ENCODE data around the gene SLC47A2.

SLC47A2 gene

GRCh38 chr17:19664136-19664820 lies 52.1 kb downstream of the SLC47A2 start:
- peak; percentile 47 for DNase-seq

GRCh38 chr17:19663097-19663496 lies 53.3 kb downstream of the SLC47A2 start:
- no peak for DNase-seq

DNA sequence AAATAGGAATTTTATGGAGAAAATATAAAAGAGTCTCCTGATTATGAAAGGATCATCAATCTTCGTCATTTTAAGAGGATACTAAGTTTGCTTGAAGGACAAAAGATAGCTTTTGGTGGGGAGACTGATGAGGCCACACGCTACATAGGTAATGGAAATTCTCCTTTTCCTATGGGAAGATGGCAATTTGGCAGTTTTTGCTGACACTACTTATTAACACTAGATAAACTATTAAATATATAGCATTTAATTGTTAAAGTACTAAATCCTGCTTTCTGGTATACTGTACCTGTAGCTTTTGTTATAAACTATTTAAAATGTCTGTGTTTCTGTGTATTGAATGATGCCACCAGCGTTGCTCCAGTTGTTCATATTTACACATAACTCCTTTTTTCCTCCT lies 55.3 kb downstream of the SLC47A2 start:
- DNase-seq = no peak

- DNase-seq = peak; percentile 26
These were observed 56.0 kb downstream of the SLC47A2 start for GRCh38 chr17:19660219-19660870.

DNA sequence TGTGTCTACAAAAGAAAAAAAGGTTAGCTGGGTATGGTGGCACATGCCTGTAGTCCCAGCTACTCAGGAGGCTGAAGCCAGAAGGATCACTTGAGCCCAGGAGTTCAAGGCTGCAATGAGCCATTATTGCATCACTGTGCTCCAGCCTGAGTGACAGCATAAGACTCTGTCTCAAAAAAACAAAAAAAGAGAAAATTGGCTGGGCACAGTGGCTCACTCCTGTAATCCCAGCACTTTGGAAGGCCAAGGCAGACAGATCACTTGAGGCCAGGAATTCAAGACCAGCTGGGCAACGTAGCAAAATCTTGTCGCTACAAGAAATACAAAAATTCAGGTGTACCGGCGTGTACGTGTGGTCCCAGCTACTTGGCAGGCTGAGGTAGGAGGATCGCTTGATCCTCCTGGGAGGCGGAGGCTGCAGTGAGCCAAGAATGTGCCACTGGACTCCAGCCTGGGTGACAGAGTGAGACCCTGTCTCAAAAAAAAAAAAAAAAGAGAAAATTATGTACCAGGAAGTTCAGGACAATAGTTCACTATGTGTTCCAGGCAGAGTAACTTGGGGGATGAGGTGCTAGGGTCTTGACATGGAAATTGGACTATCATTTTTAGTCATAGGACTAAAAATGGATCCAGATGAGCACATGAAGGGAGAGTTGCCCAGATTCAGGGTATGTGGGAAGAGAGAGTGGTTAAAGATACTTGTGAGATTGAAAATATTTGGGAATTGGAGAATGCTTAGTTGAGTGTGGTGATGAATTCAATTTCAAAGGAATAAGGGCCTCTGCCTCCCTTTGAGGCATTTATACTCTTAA lies 56.8 kb downstream of the SLC47A2 start:
- no peak for DNase-seq

DNA sequence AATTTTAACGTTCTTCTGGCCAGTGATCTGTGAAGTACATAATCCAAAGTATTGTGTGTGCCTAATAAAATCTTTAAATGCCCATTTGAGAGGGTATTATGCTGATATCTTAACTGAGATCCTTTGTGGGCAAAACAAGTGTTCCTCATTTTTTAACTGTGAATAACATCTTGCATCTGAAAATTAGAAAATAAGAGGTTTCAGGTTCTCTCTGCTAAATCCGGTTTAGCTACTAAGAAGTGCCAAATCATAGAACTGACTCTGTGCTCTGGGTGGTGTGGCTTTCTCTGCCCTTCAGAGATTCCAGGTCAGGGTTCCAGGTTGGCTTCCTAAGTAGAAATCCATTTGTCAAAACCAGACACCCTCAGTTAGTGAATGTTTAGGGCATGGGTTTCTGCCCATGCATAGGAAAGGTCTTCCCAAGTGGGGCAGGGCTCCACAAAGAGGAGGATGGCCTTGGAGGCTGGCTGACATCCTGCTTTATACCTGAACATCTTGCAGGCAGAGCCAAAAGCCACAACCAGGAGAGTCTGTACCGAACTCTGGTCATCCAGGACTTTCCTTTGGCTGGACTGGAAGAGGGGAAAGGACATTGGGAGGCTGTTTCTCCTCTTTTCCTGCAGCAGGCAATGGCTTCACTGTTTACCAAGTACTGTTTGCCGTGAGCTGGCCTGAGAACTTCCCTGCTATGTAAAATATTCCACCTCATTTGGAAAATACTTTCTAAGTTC lies 59.4 kb downstream of the SLC47A2 start:
- DNase-seq = no peak

- DNase-seq = no peak
These were observed 60.0 kb downstream of the SLC47A2 start for GRCh38 chr17:19656336-19656735.

- DNase-seq = no peak
These were observed 61.5 kb downstream of the SLC47A2 start for GRCh38 chr17:19654896-19655295.

GRCh38 chr17:19654342-19654886 lies 62.0 kb downstream of the SLC47A2 start:
- DNase-seq = no peak

DNA sequence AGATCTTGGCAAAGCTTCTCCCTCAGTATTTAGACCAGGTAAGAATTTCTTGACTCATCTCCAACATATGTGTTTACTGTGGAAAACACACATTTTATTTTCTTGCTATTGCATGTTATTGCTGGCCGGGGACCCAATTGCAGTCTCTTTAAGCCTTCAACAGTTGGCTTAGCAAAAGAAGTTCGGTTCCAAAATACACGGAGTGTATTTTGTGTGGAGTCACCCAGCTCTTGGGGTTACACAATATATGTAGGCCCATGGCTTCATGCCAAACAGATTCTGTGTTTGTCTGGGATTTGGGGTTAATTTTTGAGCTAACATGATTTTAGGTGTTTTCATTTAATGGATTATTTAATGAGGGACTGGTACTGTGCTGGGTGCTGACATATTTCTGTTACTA lies 63.8 kb downstream of the SLC47A2 start:
- DNase-seq = no peak

DNA sequence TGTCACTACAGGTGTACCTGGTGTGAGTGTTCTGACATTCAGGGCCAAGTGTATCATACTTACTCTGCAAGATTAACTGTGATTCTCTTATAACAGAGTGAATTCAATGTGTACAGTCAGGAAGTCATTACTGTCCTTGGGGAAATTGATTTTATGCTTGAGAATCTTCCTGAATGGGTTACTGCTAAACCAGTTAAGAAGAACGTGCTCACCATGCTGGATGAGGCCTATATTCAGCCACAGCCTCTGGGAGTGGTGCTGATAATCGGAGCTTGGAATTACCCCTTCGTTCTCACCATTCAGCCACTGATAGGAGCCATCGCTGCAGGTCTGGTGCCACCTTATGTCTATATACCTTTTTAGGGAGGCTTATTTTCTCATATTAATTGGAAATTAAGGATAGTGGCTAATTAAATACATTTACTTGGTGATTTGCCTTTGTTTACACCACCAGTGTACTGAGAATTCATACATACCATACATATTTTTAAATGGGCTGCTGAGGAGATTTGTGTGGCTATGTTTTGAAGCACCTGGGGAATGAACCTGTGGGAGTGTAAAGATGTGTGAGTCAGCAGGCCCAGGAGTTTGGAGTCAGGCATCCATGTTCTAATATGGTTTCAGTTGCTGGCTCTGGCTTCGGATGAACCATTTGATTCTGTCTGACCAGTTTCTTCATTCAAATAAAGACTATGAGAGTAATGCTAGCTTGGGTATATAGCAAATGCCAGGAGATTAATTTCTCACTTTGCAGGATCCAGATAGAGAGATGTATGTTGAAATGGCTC lies 64.7 kb downstream of the SLC47A2 start:
- no peak for DNase-seq

DNA sequence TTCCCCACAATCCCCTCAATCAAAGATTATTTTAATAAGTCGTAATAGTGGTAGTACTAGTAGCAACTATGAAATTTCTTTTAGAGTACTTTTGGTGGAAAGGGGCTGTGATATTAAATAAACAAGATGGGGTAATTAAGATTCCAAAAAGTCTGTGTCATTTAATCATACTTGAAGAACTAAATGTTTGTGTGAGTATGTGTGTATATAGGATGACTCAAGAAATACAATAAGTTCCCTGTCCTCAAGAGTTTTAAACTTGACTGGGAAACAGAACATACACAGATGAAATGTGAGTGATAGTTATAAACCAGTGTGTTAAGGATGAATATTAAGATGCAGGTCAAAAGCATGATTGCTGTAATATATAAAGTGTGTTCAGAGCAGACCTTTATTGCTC lies 65.6 kb downstream of the SLC47A2 start:
- DNase-seq = no peak

DNA sequence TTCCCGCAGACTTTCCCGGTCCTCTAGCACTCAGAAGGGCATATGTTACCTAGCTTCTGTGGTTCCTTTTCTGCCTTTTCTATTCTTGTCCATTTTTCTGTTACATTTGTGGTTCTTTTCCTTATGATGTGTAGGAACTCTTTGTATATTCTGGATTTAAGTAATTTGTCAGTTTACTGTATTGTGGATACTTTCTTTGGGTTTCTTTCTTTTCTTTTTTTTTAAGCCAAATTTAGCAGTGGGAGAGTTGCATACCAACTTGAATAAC lies 67.2 kb downstream of the SLC47A2 start:
- no peak for DNase-seq

DNA sequence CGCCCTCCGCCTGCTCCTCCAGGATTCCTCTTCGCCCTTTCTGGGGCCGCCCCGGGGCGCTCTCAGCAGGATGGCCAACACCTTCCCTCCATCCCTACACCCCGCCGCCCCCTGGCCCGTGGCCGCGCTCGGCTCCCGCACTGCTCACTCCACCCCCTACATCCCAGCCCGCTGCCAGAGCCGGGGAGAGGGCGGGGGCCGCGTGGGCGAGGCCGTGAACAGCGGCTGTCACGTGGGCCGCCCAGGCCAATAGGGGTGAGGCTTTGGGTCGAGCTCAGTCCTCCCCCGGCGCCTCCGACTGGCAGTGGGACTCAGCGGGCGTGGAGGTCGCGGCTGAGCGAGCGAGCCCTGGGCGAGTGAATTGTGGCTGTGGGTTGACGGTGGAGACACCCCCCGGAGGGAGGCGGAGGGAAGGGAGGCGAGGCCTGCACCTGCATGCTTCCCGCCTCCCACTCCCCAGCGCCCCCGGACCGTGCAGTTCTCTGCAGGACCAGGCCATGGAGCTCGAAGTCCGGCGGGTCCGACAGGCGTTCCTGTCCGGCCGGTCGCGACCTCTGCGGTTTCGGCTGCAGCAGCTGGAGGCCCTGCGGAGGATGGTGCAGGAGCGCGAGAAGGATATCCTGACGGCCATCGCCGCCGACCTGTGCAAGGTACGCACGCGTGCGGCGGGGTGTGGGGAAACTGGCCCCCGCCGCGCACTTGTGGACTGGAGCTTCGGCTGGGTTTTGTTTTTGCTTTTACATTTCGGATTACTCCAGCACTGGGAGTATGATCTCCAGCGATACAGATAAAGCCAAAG lies 67.7 kb downstream of the SLC47A2 start, which contains the start of gene ALDH3A2:
ALDH3A2 (plus strand) TSS at position 277 of the 799 bp plus-strand sequence; CDS start at position 498, 221 bp downstream.
- DNase-seq = peak; percentile 67

DNA sequence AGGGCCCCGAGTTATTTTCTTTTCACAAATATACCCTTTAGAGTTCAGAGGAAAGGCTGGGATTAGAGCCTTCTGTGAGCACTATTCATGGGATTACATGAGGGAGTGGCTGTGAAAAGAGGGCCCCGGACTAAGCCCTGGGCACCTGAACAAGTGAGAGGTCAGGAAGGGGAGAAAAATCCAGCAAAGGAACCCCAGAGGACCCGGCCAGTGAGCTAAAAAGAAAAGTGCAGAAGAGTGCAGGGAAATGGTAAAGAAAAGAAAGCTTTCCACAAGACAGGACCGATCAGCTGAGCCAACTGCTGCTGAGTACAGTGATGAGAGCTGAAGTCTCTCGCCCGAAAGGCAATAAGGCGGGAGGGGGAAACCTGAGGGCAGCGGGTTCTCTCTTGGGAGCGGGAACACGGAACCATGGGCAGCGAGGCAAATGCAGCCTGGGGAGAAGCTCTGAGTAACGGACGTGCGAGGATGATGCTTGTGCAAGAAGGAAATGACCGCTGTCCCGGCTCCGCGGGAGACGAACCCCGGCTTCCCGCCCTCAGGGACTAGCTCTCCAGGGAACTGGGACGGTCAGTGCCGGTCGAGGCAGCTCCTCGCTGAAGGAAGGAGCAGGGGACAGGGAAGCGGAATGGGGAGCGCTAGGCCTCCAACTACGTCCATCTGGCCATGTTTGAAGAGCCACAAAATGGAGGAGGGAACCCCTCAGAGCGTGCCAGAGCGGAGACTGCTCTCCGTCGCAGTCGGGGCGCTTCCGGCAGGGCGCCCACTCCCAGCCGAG lies 68.5 kb downstream of the SLC47A2 start:
- DNase-seq = no peak

DNA sequence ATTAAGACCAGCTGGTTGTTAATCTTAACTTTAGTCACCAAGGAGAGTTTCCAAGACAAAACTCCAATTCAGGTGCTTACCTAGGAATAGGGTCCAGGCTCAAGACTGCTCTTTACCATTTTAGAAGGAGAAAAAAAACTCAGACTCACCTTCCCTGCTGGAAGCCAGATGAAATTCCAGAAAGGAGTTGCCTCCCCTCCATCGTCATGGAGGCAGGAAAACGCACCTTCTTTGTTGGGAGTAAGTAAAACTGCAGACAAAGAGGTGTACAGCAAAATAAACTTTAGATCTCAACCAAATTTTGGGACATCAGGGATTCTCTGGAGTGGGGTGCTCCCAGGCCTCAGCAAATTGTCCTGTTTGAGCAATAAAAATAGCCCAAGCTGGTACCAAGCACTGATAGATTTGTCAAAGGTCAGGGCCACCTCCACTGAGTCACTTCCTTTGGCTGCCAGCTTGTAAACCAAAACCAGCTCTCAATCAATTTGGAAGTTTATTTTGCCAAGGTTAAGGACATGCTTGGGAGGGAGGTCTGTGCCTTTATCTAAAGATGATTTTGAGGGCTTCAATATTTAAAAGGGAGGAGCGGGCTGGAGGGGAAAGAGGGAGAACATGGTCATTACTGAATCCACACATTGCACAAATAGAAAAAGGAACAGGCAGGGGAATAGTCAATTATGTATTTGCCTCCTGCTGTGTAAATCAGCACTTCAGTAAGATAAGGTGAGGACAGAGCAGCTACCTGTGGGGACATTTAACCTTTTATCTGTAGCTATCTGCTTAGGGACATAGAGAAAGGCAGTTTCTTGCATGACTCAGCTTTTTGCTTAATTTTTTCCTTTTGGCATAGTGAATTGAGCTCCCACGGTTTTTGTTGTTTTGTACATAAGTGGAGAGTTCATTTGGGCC lies 69.3 kb downstream of the SLC47A2 start:
- DNase-seq = no peak

- DNase-seq = no peak
These were observed 70.6 kb downstream of the SLC47A2 start for GRCh38 chr17:19645734-19646201.

- no peak for DNase-seq
These were observed 71.7 kb downstream of the SLC47A2 start for GRCh38 chr17:19644493-19645210.

Data from NCI-H2029 (cell line).